ENCODE data around the gene ATG4C. TPM values are rescaled to one million over a fixed set of nuclear protein-coding genes. Genes with fewer than 3 reads are reported as not detected.
"Not testable (repeated sequence)": the region's sequence is repeated elsewhere in the genome, so short reads cannot be mapped to it uniquely, and the experiment has no call there.

The ATG4C gene, protein sequence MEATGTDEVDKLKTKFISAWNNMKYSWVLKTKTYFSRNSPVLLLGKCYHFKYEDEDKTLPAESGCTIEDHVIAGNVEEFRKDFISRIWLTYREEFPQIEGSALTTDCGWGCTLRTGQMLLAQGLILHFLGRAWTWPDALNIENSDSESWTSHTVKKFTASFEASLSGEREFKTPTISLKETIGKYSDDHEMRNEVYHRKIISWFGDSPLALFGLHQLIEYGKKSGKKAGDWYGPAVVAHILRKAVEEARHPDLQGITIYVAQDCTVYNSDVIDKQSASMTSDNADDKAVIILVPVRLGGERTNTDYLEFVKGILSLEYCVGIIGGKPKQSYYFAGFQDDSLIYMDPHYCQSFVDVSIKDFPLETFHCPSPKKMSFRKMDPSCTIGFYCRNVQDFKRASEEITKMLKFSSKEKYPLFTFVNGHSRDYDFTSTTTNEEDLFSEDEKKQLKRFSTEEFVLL
- total RNA-seq, result 6.6 and 10.5 TPM in 2 replicates
- long read RNA-seq, transcript ATG4C-201 (11 exons, 2,938 nt), result minor isoform, 30 of 83 reads
- long read RNA-seq, transcript ATG4C-203 (11 exons, 2,890 nt), result major isoform, 33 of 83 reads
- long read RNA-seq, partial matches to known transcripts, result 0 of 83 reads
- long read RNA-seq, other reads (novel, unspliced or antisense), result 20 of 83 reads

DNA sequence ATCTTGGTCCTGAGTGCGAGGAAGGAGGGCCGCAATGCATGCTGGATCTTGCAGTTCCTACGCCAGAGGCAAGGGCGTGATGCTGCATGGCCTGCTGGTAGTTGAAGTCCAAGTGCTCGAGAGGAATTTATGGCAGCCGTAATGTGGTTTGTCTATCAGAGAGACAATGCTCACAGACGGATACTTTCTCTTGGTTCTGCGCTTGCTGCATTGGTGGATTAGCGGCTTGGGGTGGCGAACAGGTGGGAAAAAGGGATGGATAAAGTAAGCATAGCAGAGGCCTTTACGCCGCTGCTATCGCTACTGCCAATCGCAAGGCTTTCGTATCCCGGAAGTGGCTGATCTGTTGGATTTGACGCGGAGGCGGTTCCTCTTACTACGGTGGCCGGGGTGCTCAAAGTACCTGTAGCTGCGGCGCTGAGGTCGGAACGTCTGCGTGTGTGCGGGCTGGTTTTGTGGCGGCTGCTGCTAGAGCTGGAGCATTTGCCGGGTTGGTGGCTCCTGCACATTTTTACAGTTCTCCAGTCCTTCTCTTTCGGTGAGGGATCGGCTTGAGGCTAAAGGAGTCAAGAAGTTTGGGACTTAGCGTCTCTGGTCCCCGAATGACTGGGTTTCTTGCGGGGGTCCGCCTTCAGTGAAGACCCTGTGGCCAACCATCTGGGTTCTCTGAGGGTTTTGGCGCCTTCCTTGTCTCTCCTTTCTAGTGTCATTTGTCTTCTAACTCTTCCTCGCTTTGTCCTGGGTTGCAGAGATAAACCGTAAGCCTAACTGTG, at the start of gene ATG4C:
TSS of gene ATG4C (plus strand) at position 397 of the 773 bp plus-strand sequence. CDS start 19,655 bp downstream, outside the sequence.
- peaks cover 10% of the 10 kb centered on the region for H3K27me3 Mint-ChIP-seq (ENCODE audit: unreplicated experiment)
- H3K36me3 Mint-ChIP-seq (ENCODE audit: unreplicated experiment), result no peaks in the 10 kb centered on the region
- DNase-seq (ENCODE audit: extremely low spot score, unreplicated experiment), result peak; percentile 94
- no peak within 1 kb of the TSS for H3K4me3 Mint-ChIP-seq (ENCODE audit: unreplicated experiment)
- H3K27ac Mint-ChIP-seq (ENCODE audit: unreplicated experiment), result no peak within 1 kb of the TSS
- no peaks in the 10 kb centered on the region for H3K9me3 Mint-ChIP-seq (ENCODE audit: unreplicated experiment)
- peaks cover 6% of the 10 kb centered on the region for H3K4me1 Mint-ChIP-seq (ENCODE audit: unreplicated experiment)
- no peak for TF ChIP-seq CTCF (IDR thresholded peaks at IDR 0.05)

GRCh38 chr1:62735491-62736171, 48.3 kb upstream of the ATG4C start:
- peaks cover 11% of the 10 kb centered on the region for H3K9me3 Mint-ChIP-seq (ENCODE audit: unreplicated experiment)
- no peaks in the 10 kb centered on the region for H3K27me3 Mint-ChIP-seq (ENCODE audit: unreplicated experiment)
- H3K4me1 Mint-ChIP-seq (ENCODE audit: unreplicated experiment), result peaks cover 13% of the 10 kb centered on the region
- H3K4me3 Mint-ChIP-seq (ENCODE audit: unreplicated experiment), result no peak overlapping the region
- H3K36me3 Mint-ChIP-seq (ENCODE audit: unreplicated experiment), result peaks cover 11% of the 10 kb centered on the region
- no peak for TF ChIP-seq CTCF (IDR thresholded peaks at IDR 0.05)
- no peak for DNase-seq (ENCODE audit: extremely low spot score, unreplicated experiment)
- peak overlapping the region; percentile 77 for H3K27ac Mint-ChIP-seq (ENCODE audit: unreplicated experiment)

DNA sequence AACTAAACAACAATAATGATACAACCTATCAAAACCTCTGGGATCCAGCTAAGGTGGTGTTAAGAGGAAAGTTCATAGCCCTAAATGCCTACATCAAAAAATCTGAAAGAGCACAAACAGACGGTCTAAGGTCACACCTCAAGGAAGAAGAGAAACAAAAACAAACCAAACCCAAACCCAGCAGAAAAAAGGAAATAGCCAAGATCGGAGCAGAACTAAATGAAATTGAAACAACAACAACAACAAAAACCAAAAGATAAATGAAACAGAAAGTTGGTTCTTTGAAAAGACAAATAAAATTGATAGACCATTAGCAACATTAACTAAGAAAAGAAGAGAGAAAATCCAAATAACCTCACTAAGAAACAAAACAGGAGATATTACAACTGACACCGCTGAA, 43.2 kb upstream of the ATG4C start:
- DNase-seq (ENCODE audit: extremely low spot score, unreplicated experiment); H3K4me3 Mint-ChIP-seq (ENCODE audit: unreplicated experiment); H3K27me3 Mint-ChIP-seq (ENCODE audit: unreplicated experiment); H3K27ac Mint-ChIP-seq (ENCODE audit: unreplicated experiment): not testable (repeated sequence)
- H3K4me1 Mint-ChIP-seq (ENCODE audit: unreplicated experiment), result peaks cover 13% of the 10 kb centered on the region
- peaks cover 14% of the 10 kb centered on the region for H3K36me3 Mint-ChIP-seq (ENCODE audit: unreplicated experiment)
- peaks cover 37% of the 10 kb centered on the region for H3K9me3 Mint-ChIP-seq (ENCODE audit: unreplicated experiment)

DNA sequence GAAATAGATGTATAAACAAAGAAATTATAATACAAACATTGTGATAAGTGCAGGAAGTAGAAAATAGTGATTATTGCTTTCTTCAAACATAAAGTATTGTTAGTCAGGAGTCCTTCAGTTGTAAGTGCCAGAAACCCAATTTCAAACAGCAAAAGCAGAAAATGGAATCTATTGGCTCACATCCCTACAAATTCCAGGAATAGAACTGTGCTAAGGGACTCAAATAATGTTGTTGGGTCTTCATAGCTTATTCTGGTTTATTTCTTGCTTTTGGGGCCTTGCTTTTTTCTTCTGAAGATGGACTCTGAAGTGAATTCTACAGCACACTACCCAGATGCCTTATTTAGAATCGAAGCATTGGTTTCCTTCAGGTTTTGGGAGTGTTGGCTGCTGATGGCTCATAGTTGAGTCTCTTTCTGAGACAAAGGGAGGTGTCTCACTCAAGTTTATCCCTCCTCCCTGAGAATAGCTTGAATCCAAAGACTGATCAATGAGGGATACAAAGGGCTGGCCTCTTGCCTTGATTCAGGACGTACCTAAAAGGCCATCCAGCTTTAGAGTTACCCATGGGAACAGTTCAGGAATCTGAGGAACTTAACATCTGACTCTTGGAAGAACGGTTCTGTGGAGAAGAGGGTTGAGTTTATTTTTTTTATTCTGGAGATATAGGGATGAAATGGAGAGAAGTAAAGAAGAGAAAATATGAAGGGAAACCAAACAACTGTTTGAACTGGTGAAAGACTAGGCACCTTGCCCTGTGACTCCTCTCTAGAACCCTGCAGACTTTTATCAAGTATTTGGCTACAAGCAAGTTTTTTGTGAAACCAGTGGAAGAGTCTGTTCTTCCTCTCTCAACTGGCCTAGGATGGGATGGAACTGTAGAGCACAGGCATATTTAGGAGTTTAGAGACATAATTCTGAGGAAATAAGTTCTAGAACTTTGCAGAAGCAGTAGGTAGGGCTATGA, 39.0 kb upstream of the ATG4C start:
- TF ChIP-seq CTCF (IDR thresholded peaks at IDR 0.05), result no peak
- Mint-ChIP-seq H3K4me3 (ENCODE audit: unreplicated experiment) (no peak overlapping the region), H3K9me3 (ENCODE audit: unreplicated experiment) (peaks cover 33% of the 10 kb centered on the region), H3K27me3 (ENCODE audit: unreplicated experiment) (no peaks in the 10 kb centered on the region), H3K4me1 (ENCODE audit: unreplicated experiment) (peaks cover 12% of the 10 kb centered on the region), H3K27ac (ENCODE audit: unreplicated experiment) (no peak overlapping the region), H3K36me3 (ENCODE audit: unreplicated experiment) (peaks cover 9% of the 10 kb centered on the region)
- no peak for DNase-seq (ENCODE audit: extremely low spot score, unreplicated experiment)
